ENCODE measurements around the gene CYP11A1.

The CYP11A1 gene

DNA sequence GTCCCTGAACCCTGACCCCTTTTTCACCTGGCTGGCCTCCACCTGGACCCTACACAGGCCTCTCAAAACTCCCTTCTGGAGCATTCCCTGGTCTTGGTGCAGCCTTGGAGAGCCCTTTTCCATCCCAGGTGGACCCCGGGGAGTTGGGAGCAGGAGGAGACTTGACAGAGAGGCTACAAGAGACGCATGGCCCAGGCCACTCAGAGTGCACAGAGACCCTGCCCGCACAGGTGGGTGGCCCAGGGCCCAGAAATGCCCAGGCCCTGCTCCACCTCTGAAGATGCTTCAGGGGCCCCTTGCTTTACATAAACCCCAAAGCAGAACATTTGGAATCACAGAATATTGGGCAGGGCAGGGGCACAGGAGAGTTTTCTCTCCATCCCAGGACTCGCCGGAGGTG lies 34.4 kb downstream of the CYP11A1 start:
- H2AFZ ChIP-seq (ENCODE audit: low read length, unreplicated experiment), result no peak overlapping the region
- H3K27ac ChIP-seq (ENCODE audit: low read depth, low read length), result no peak overlapping the region
- H3K4me1 ChIP-seq (ENCODE audit: control insufficient read depth, insufficient read depth, low read length, unreplicated experiment), result peaks cover 17% of the 10 kb centered on the region
- no peaks in the 10 kb centered on the region for H3K27me3 ChIP-seq (ENCODE audit: insufficient read depth, low read length)
- H3K4me3 ChIP-seq (ENCODE audit: low read depth, low read length), result no peak overlapping the region
- H3K36me3 ChIP-seq (ENCODE audit: insufficient read depth, low read length), result no peaks in the 10 kb centered on the region
- H3K79me2 ChIP-seq (ENCODE audit: control insufficient read depth, insufficient read depth, low read length, unreplicated experiment), result no peaks in the 10 kb centered on the region

DNA sequence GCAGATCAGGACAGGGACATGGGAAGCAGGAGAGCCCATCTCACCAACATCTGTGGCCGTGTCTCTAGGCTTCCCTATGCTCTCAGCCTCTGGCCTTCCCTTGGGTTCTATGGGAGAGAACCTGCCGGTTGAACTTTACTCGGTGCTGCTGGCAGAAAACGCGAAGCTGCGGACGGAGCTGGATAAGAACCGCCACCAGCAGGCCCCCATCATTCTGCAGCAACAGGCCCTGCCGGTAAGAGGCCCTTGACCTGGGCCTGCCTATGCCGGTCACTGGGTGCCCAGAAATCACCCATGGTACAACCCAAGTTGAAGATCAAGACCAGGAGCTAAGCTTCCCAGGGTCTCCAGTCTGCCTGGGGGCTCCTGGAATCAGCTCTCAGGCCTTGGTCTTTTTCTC lies 34.8 kb downstream of the CYP11A1 start:
- Histone ChIP-seq H2AFZ (ENCODE audit: low read length, unreplicated experiment) (no peak overlapping the region), H3K79me2 (ENCODE audit: control insufficient read depth, insufficient read depth, low read length, unreplicated experiment) (no peaks in the 10 kb centered on the region), H3K4me1 (ENCODE audit: control insufficient read depth, insufficient read depth, low read length, unreplicated experiment) (peaks cover 17% of the 10 kb centered on the region), H3K4me3 (ENCODE audit: low read depth, low read length) (no peak overlapping the region), H3K36me3 (ENCODE audit: insufficient read depth, low read length) (no peaks in the 10 kb centered on the region), H3K27ac (ENCODE audit: low read depth, low read length) (no peak overlapping the region), H3K27me3 (ENCODE audit: insufficient read depth, low read length) (no peaks in the 10 kb centered on the region)

DNA sequence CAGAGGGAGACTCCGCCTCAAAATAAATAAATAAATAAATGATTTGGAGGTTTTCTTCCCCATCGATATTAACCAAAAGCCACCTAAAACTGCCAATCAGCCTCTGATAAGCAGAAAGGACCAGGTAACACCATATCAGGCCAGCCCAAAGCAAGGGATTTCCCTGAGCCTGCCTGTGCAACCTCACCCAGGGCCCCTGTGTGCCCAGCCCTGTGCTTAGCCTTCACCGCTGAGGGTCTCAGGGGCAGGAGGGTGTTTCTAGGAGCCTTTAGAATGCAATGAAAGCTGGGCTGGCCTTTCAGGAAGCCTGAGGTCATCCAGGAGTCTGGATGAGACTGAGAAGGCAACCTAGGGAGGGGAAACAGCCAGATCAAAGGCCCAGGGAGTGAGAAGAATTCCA lies 35.4 kb downstream of the CYP11A1 start:
- H3K27ac ChIP-seq (ENCODE audit: low read depth, low read length), result no peak overlapping the region
- H3K4me1 ChIP-seq (ENCODE audit: control insufficient read depth, insufficient read depth, low read length, unreplicated experiment), result peaks cover 12% of the 10 kb centered on the region
- H3K36me3 ChIP-seq (ENCODE audit: insufficient read depth, low read length), result no peaks in the 10 kb centered on the region
- H3K27me3 ChIP-seq (ENCODE audit: insufficient read depth, low read length), result no peaks in the 10 kb centered on the region
- H3K4me3 ChIP-seq (ENCODE audit: low read depth, low read length), result no peak overlapping the region
- H2AFZ ChIP-seq (ENCODE audit: low read length, unreplicated experiment), result no peak overlapping the region
- H3K79me2 ChIP-seq (ENCODE audit: control insufficient read depth, insufficient read depth, low read length, unreplicated experiment), result no peaks in the 10 kb centered on the region

DNA sequence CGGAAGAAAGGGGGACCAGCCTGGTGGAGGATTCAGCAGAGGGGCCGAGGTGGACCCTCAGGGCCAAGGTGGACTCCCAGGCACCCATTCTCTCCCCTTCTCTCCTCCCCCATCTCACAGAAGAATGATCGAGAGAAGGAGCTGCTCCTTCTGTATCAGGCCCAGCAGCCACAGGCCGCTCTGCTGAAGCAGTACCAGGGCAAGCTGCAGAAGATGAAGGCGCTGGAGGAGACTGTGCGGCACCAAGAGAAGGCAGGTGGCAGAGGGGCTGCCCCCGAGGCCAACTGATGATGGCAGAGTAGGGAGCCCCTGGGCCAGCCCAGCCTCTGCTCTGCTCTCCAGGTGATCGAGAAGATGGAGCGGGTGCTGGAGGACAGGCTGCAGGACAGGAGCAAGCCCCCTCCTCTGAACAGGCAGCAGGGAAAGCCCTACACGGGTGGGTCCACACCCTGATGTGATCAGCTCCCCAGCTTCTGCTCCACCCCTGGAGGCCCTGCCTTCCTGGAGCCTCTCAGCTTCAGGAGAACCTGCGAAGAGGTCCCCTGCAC lies 36.5 kb downstream of the CYP11A1 start:
- Histone ChIP-seq H2AFZ (ENCODE audit: low read length, unreplicated experiment) (no peak overlapping the region), H3K4me1 (ENCODE audit: control insufficient read depth, insufficient read depth, low read length, unreplicated experiment) (peaks cover under 1% of the 10 kb centered on the region), H3K36me3 (ENCODE audit: insufficient read depth, low read length) (no peaks in the 10 kb centered on the region), H3K27me3 (ENCODE audit: insufficient read depth, low read length) (no peaks in the 10 kb centered on the region), H3K27ac (ENCODE audit: low read depth, low read length) (no peak overlapping the region), H3K4me3 (ENCODE audit: low read depth, low read length) (no peak overlapping the region), H3K79me2 (ENCODE audit: control insufficient read depth, insufficient read depth, low read length, unreplicated experiment) (no peaks in the 10 kb centered on the region)

DNA sequence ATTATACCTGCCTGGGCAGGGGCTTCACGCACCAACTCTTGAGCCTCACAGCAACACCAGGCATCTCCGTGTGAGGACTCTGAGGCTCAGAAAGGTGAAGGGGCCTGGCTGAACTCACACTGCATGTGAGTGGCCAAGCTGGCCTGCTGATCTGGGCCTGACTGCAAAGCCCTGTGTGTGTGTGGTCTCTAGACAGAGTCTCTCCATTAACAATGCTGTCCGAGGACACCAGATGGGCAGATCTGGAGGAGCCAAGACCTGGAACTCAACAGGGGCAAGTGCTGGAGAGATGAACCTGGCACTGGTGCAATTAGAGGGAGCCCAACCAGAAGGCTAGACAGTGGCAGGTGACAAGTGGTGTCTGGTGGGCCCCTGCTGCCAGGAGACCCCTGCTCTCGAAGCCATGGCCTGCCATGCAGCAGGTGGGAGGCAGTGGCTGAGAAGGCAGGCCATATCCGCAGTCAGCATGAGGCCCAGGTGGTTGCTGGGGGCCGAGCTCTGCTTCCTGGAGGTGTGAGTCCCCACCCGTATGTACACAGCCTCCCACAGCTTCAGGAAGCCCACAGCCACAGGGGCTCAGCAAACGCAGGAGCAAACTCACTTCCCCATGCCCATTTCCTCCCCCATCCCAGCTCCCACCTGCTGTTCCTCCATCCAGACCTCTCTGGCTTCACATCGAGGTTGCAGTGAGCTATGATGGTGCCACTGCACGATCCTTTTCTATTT lies 39.0 kb downstream of the CYP11A1 start:
- Histone ChIP-seq H3K36me3 (ENCODE audit: insufficient read depth, low read length) (no peaks in the 10 kb centered on the region), H3K4me1 (ENCODE audit: control insufficient read depth, insufficient read depth, low read length, unreplicated experiment) (no peaks in the 10 kb centered on the region), H3K27me3 (ENCODE audit: insufficient read depth, low read length) (no peaks in the 10 kb centered on the region), H2AFZ (ENCODE audit: low read length, unreplicated experiment) (no peak overlapping the region), H3K79me2 (ENCODE audit: control insufficient read depth, insufficient read depth, low read length, unreplicated experiment) (no peaks in the 10 kb centered on the region), H3K27ac (ENCODE audit: low read depth, low read length) (no peak overlapping the region), H3K4me3 (ENCODE audit: low read depth, low read length) (no peak overlapping the region)

DNA sequence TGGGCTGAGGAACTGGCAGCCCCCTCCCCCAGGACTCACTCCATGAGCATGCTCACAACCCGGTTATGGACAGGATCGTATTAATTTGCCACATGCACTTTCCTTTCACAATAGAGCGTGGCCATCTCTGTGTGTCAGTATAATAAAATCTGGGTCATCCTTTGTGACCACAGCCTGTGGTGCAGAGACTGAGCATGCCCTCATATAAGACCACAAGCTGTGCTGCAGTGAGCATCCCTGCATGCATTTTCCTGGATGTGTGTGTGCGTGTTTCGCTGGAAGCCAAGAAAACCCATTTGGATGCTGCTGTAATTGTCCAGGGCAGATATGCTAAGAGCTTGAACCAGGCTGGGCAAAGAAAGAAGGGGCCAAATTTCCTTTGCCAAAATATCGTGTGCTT lies 39.7 kb downstream of the CYP11A1 start:
- Histone ChIP-seq H3K27ac (ENCODE audit: low read depth, low read length) (no peak overlapping the region), H3K79me2 (ENCODE audit: control insufficient read depth, insufficient read depth, low read length, unreplicated experiment) (no peaks in the 10 kb centered on the region), H3K4me3 (ENCODE audit: low read depth, low read length) (no peak overlapping the region), H3K36me3 (ENCODE audit: insufficient read depth, low read length) (no peaks in the 10 kb centered on the region), H3K27me3 (ENCODE audit: insufficient read depth, low read length) (no peaks in the 10 kb centered on the region), H2AFZ (ENCODE audit: low read length, unreplicated experiment) (no peak overlapping the region), H3K4me1 (ENCODE audit: control insufficient read depth, insufficient read depth, low read length, unreplicated experiment) (no peaks in the 10 kb centered on the region)

DNA sequence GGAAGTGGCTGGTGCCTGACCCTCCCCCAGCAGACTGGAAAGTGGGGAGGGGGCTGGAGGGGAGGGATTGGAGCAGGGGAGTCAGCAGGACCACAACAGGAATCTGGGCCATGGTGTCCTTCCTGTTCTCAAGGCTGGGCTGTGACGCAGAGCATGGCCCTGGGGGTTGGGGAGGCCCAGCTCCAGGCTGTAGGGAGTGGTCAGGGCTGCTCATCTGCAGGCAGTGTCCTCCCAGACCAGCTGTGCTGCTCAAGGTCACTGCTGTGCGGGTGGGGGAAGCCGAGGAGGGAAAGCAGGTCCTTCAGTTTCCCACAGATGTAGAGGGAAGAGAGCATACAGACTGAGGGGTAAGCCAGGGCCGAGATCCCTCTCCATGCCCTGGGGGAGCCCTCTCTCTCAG lies 40.7 kb downstream of the CYP11A1 start:
- no peak overlapping the region for H3K27ac ChIP-seq (ENCODE audit: low read depth, low read length)
- no peaks in the 10 kb centered on the region for H3K36me3 ChIP-seq (ENCODE audit: insufficient read depth, low read length)
- no peak overlapping the region for H2AFZ ChIP-seq (ENCODE audit: low read length, unreplicated experiment)

DNA sequence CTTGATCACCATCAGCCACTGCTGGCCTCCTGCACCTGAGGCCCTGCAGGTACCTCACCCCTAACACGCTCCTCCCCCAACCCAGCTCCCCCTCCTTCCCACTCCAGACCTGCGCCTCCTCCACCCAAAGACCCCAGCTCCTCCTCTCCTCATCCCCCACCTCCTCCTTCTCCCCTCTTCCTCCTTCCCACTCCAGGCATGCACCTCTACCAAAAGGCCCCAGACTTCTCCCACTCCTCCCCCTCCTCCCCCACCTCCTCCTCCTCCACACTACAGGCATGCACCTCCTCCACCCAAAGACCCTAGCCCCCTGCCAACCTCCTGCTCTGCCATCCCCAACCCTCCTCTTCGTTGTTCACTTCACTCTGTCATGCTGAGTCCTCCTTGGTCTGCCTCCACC lies 42.7 kb downstream of the CYP11A1 start:
- Histone ChIP-seq H2AFZ (ENCODE audit: low read length, unreplicated experiment) (no peak overlapping the region), H3K36me3 (ENCODE audit: insufficient read depth, low read length) (no peaks in the 10 kb centered on the region), H3K4me1 (ENCODE audit: control insufficient read depth, insufficient read depth, low read length, unreplicated experiment) (peaks cover 1% of the 10 kb centered on the region), H3K27ac (ENCODE audit: low read depth, low read length) (no peak overlapping the region), H3K79me2 (ENCODE audit: control insufficient read depth, insufficient read depth, low read length, unreplicated experiment) (no peaks in the 10 kb centered on the region), H3K27me3 (ENCODE audit: insufficient read depth, low read length) (no peaks in the 10 kb centered on the region), H3K4me3 (ENCODE audit: low read depth, low read length) (no peak overlapping the region)

More for the DNA sequence above, 40.7 kb downstream of the CYP11A1 start:
- no peaks in the 10 kb centered on the region for H3K79me2 ChIP-seq (ENCODE audit: control insufficient read depth, insufficient read depth, low read length, unreplicated experiment)
- H3K4me3 ChIP-seq (ENCODE audit: low read depth, low read length), result no peak overlapping the region
- no peaks in the 10 kb centered on the region for H3K27me3 ChIP-seq (ENCODE audit: insufficient read depth, low read length)
- no peaks in the 10 kb centered on the region for H3K4me1 ChIP-seq (ENCODE audit: control insufficient read depth, insufficient read depth, low read length, unreplicated experiment)

DNA sequence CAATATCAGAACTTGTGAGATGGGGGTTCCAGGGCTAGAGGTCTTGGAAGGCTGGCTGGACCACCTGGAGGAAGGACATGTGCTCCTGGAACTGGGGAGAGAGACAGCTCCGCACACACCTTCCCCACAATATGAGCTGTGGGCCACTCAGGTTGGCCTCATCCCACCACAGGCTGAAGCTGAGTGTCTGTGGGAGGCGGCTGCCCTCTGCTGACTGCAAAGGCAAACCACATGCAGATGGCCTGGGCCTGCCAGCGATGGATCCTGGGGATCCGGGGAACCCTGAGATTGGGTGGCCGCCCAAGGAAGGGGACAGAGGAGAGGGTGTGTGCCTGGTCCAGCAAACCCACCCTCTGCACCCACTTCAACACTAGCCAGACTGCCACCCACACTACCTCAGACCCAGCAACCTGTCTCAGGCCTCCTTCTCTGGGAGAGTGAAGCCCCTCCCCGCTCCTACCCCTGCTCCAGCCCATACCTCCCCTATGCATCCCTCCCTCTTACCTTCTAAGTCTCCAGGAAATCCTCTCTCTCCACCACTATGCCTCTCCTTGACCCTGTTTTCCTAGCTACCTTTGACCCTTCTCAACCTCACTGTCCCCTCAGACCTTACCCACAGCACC lies 44.8 kb downstream of the CYP11A1 start:
- Histone ChIP-seq H2AFZ (ENCODE audit: low read length, unreplicated experiment) (no peak overlapping the region), H3K79me2 (ENCODE audit: control insufficient read depth, insufficient read depth, low read length, unreplicated experiment) (no peaks in the 10 kb centered on the region), H3K27ac (ENCODE audit: low read depth, low read length) (no peak overlapping the region), H3K36me3 (ENCODE audit: insufficient read depth, low read length) (no peaks in the 10 kb centered on the region), H3K4me3 (ENCODE audit: low read depth, low read length) (no peak overlapping the region), H3K4me1 (ENCODE audit: control insufficient read depth, insufficient read depth, low read length, unreplicated experiment) (peaks cover 20% of the 10 kb centered on the region), H3K27me3 (ENCODE audit: insufficient read depth, low read length) (no peaks in the 10 kb centered on the region)

DNA sequence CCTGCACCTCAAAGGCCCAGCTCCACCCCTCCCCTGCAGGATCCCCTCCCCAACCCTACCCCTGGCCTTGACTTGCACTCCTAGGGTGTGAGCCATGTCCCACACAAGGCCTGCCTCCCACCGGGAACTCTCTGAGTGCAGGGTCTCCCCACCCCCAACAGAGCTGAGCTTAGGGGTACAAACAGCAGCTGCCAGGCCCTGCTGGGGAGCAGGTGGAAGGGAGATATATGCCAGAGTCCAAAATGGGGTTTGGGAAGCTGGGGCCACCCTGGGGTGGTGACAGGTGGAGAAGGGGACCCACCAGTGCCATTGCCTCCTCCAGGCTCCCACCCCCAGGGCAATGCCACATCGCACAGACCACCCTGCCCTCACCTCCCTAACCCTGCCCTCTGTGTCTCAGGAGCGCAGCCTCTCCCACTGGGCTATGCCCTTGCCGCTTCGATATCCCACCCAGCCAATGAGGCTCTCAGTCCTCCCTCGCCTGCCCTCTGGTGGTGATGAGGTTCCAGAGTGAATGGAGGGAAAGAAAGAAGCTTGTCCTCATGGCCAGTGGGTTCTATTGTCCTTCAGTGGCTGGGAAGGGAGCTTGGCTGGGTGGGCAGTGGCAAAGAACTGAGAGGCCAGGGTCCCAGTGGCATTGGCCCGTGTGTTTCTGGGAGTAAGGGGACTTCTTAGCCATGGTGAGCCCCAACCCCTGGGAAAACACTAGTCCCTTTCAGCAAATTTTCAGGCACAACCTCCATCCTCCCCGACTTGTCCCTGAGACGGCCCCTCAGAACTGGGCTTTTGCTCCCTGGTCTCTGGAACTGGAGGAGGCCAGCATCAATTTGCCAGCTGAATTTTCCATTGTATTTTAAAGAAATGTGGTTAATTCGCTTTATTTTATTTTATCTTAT lies 46.8 kb downstream of the CYP11A1 start:
- Histone ChIP-seq H3K4me1 (ENCODE audit: control insufficient read depth, insufficient read depth, low read length, unreplicated experiment) (peaks cover 34% of the 10 kb centered on the region), H2AFZ (ENCODE audit: low read length, unreplicated experiment) (no peak overlapping the region)

More for the DNA sequence above, 46.8 kb downstream of the CYP11A1 start:
- Histone ChIP-seq H3K4me3 (ENCODE audit: low read depth, low read length) (no peak overlapping the region), H3K27me3 (ENCODE audit: insufficient read depth, low read length) (no peaks in the 10 kb centered on the region), H3K27ac (ENCODE audit: low read depth, low read length) (no peak overlapping the region), H3K36me3 (ENCODE audit: insufficient read depth, low read length) (no peaks in the 10 kb centered on the region), H3K79me2 (ENCODE audit: control insufficient read depth, insufficient read depth, low read length, unreplicated experiment) (no peaks in the 10 kb centered on the region)

All from ACC112 (cell line).